OCI-LY1 (cell line): ENCODE measurements around the gene TPBGL.

Experiments used
- H2AFZ ChIP-seq: fragments of 200-600 bp; sonication (generic), shearing (Covaris generic); 2 replicates; pipeline ENCODE4 v1.6.0; 2014; ENCODE audit warnings: antibody characterized with exemption, mild to moderate bottlenecking, low read length
- H3F3A ChIP-seq: fragments of 200-600 bp; sonication (generic), shearing (Covaris generic); 2 replicates; pipeline ENCODE4 v1.6.0; 2014; ENCODE audit warnings: mild to moderate bottlenecking, antibody characterized with exemption, low read length, moderate library complexity; ENCODE audit not compliant: insufficient read depth
- H3K27ac ChIP-seq: fragments of 200-600 bp; sonication (generic); 2 replicates; pipeline ENCODE4 v1.5.1; 2014; ENCODE audit warnings: low read length, mixed run types, mild to moderate bottlenecking, low read depth; ENCODE audit not compliant: poor library complexity, severe bottlenecking
- H3K27me3 ChIP-seq: fragments of 200-600 bp; sonication (generic); 2 replicates; pipeline ENCODE4 v1.6.0; 2014; ENCODE audit warnings: antibody characterized with exemption, mild to moderate bottlenecking, low read length, moderate library complexity; ENCODE audit not compliant: insufficient read depth
- H3K36me3 ChIP-seq: fragments of 200-600 bp; sonication (generic); 2 replicates; pipeline ENCODE4 v1.6.1; 2014; ENCODE audit warnings: mild to moderate bottlenecking, antibody characterized with exemption, low read length, moderate library complexity, mixed read lengths; ENCODE audit not compliant: insufficient read depth
- H3K4me1 ChIP-seq: fragments of 200-600 bp; sonication (generic); 2 replicates; pipeline ENCODE4 v1.5.1; 2014; ENCODE audit warnings: mild to moderate bottlenecking, low read length, moderate library complexity; ENCODE audit not compliant: insufficient read depth, severe bottlenecking
- H3K4me2 ChIP-seq: fragments of 200-600 bp; sonication (generic), shearing (Covaris generic); 2 replicates; pipeline ENCODE4 v1.6.1; 2014; ENCODE audit warnings: low read length
- H3K4me3 ChIP-seq: fragments of 200-600 bp; sonication (generic); 2 replicates; pipeline ENCODE4 v1.5.1; 2014; ENCODE audit warnings: low read length, low read depth, mild to moderate bottlenecking, mixed read lengths; ENCODE audit not compliant: poor library complexity, severe bottlenecking
- H3K79me2 ChIP-seq: fragments of 200-600 bp; shearing (Covaris generic); 2 replicates; pipeline ENCODE4 v1.6.1; 2016; ENCODE audit warnings: mixed run types, low read length, mixed read lengths; ENCODE audit not compliant: insufficient read depth
- H3K9ac ChIP-seq: fragments of 200-600 bp; sonication (generic), shearing (Covaris generic); 2 replicates; pipeline ENCODE4 v1.6.1; 2014; ENCODE audit warnings: mild to moderate bottlenecking, low read length, mixed read lengths
- H3K9me2 ChIP-seq: fragments of 200-600 bp; sonication (generic), shearing (Covaris generic); 2 replicates; pipeline ENCODE4 v1.6.1; 2014; ENCODE audit warnings: low read depth, mild to moderate bottlenecking, low read length, mixed read lengths
- H3K9me3 ChIP-seq: fragments of 200-600 bp; shearing (Covaris generic); 2 replicates; pipeline ENCODE4 v1.6.1; 2014; ENCODE audit warnings: low read length, mixed read lengths
- H4K20me1 ChIP-seq: fragments of 200-600 bp; sonication (generic), shearing (Covaris generic); 2 replicates; pipeline ENCODE4 v1.6.0; 2016; ENCODE audit warnings: mild to moderate bottlenecking, low read length; ENCODE audit not compliant: insufficient read depth
- EZH2 ChIP-seq: fragments of 200-600 bp; sonication (generic), shearing (Covaris generic); IDR thresholded peaks from 2 replicates; pipeline ENCODE4 v1.8.0; 2017; ENCODE audit warnings: borderline replicate concordance, mixed run types, mild to moderate bottlenecking, antibody characterized with exemption, low read length, moderate library complexity, mixed read lengths
- TF ChIP-seq, protein P1 (sequence below): fragments of 200-600 bp; sonication (generic), shearing (Covaris generic); IDR thresholded peaks from 2 replicates; pipeline ENCODE4 v1.5.1; 2017; ENCODE audit warnings: mild to moderate bottlenecking, antibody characterized with exemption, low read length, moderate library complexity, mixed read lengths

TPBGL gene, protein sequence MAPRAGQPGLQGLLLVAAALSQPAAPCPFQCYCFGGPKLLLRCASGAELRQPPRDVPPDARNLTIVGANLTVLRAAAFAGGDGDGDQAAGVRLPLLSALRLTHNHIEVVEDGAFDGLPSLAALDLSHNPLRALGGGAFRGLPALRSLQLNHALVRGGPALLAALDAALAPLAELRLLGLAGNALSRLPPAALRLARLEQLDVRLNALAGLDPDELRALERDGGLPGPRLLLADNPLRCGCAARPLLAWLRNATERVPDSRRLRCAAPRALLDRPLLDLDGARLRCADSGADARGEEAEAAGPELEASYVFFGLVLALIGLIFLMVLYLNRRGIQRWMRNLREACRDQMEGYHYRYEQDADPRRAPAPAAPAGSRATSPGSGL

DNA sequence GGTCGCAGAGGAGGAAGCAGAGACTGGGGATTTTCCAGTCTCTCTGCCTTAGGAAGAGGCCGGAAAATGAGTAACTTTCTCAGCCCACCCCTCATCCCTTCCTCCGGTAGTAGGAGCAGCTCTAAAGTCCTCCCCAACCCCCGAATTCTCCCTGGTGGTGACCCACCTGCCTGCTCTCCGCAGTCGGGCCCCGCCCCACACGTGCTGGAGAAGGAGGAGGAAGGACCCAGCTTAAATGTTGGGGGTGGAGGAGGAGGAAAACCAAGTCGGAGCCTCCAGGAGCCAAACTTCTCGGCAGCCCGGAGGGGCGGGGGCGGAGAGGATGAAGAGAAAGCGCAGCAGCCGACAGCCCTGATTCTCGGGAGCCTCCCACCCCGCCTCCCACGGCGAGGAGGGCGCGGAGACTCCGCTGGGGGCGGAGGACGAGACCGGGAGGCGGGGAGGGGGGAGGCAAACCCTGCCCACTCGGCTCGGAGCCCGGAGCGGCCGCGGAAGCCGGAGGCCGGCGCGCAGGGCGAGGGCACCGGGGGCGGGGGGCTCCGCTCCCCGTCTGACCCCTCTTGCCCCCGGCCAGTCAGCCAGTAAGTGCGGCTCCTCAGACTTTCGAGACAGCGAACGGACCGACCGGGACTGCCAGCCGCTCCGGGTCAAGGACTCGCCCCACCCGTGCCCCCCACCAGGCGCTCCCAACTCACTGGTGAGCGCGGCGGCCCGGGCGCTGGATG lies at the start of gene TPBGL:
TSS of gene TPBGL (plus strand) at position 464 of the 725 bp plus-strand sequence. CDS start 276 bp downstream, outside the sequence.
- Histone ChIP-seq H3K4me2 (no peak within 1 kb of the TSS), H3K36me3 (no peaks in the 10 kb centered on the region), H3K4me3 (no peak within 1 kb of the TSS), H3K27me3 (0 out of 2 replicates have a peak, but pooled peaks cover 4% of the 10 kb centered on the region), H3K79me2 (no peaks in the 10 kb centered on the region), H3K9ac (no peak within 1 kb of the TSS), H3K27ac (no peak within 1 kb of the TSS), H3K9me2 (no peaks in the 10 kb centered on the region), H4K20me1 (no peaks in the 10 kb centered on the region), H3K9me3 (no peaks in the 10 kb centered on the region), H3K4me1 (no peaks in the 10 kb centered on the region), H2AFZ (no peak within 1 kb of the TSS), H3F3A (no peaks in the 10 kb centered on the region)
- TF ChIP-seq, protein P1, sequence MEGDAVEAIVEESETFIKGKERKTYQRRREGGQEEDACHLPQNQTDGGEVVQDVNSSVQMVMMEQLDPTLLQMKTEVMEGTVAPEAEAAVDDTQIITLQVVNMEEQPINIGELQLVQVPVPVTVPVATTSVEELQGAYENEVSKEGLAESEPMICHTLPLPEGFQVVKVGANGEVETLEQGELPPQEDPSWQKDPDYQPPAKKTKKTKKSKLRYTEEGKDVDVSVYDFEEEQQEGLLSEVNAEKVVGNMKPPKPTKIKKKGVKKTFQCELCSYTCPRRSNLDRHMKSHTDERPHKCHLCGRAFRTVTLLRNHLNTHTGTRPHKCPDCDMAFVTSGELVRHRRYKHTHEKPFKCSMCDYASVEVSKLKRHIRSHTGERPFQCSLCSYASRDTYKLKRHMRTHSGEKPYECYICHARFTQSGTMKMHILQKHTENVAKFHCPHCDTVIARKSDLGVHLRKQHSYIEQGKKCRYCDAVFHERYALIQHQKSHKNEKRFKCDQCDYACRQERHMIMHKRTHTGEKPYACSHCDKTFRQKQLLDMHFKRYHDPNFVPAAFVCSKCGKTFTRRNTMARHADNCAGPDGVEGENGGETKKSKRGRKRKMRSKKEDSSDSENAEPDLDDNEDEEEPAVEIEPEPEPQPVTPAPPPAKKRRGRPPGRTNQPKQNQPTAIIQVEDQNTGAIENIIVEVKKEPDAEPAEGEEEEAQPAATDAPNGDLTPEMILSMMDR = no peak
- no peak for TF ChIP-seq EZH2

DNA sequence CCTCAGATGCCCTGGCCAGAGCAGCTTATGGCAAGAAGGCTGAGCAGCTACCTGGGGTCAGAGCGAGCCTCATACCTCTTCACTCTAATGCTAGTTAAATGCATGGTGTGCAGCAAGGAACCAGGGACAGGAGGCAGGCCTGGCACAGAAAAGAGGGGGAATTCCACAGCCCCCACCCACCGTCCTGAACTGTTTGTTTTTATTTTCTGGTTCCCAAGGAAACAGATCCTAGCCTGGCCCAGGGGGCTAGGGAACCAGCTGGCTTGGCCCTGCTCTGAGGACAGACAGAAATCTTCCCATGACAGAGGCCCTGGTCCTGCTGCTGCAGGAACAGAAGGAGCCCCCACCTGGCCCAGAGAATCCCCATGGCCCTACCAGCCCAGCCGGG lies 49.2 kb upstream of the TPBGL start:
- Histone ChIP-seq H3K4me2 (no peak overlapping the region), H3K36me3 (no peaks in the 10 kb centered on the region), H3K27me3 (no peaks in the 10 kb centered on the region)

GRCh38 chr11:75193271-75193670 lies 47.3 kb upstream of the TPBGL start:
- Histone ChIP-seq H3K4me1 (no peaks in the 10 kb centered on the region), H3K4me2 (no peak overlapping the region), H3K27me3 (no peaks in the 10 kb centered on the region), H4K20me1 (no peaks in the 10 kb centered on the region), H3K9me3 (no peaks in the 10 kb centered on the region), H3K9ac (no peak overlapping the region), H3K9me2 (no peaks in the 10 kb centered on the region), H3K4me3 (no peak overlapping the region), H2AFZ (no peak overlapping the region), H3K79me2 (no peaks in the 10 kb centered on the region), H3F3A (no peaks in the 10 kb centered on the region), H3K27ac (no peak overlapping the region), H3K36me3 (no peaks in the 10 kb centered on the region)
- no peak for TF ChIP-seq EZH2
- TF ChIP-seq, protein P1 = no peak

More for the DNA sequence above, 49.2 kb upstream of the TPBGL start:
- Histone ChIP-seq H3F3A (no peaks in the 10 kb centered on the region), H3K9me2 (no peaks in the 10 kb centered on the region), H3K27ac (no peak overlapping the region), H3K9me3 (no peaks in the 10 kb centered on the region), H3K4me3 (no peak overlapping the region), H3K79me2 (no peaks in the 10 kb centered on the region), H3K4me1 (no peaks in the 10 kb centered on the region), H3K9ac (no peak overlapping the region), H4K20me1 (no peaks in the 10 kb centered on the region), H2AFZ (no peak overlapping the region)
- TF ChIP-seq, protein P1 = no peak
- no peak for TF ChIP-seq EZH2
